GM19025 (cell line): ENCODE results near the gene MICOS13.
"Not testable (repeated sequence)": the region's sequence is repeated elsewhere in the genome, so short reads cannot be mapped to it uniquely, and the experiment has no call there.

ENCODE experiments used
- ATAC-seq: cut with Tn5 transposase; IDR thresholded peaks from one replicate; pipeline ENCODE4 v1.9.1; 2021; ENCODE audit warnings: mild to moderate bottlenecking, low read depth, moderate library complexity; ENCODE audit not compliant: unreplicated experiment

MICOS13 gene

GRCh38 chr19:5688262-5688881, 8.1 kb upstream of the MICOS13 start:
- ATAC-seq, result not testable (repeated sequence)

DNA sequence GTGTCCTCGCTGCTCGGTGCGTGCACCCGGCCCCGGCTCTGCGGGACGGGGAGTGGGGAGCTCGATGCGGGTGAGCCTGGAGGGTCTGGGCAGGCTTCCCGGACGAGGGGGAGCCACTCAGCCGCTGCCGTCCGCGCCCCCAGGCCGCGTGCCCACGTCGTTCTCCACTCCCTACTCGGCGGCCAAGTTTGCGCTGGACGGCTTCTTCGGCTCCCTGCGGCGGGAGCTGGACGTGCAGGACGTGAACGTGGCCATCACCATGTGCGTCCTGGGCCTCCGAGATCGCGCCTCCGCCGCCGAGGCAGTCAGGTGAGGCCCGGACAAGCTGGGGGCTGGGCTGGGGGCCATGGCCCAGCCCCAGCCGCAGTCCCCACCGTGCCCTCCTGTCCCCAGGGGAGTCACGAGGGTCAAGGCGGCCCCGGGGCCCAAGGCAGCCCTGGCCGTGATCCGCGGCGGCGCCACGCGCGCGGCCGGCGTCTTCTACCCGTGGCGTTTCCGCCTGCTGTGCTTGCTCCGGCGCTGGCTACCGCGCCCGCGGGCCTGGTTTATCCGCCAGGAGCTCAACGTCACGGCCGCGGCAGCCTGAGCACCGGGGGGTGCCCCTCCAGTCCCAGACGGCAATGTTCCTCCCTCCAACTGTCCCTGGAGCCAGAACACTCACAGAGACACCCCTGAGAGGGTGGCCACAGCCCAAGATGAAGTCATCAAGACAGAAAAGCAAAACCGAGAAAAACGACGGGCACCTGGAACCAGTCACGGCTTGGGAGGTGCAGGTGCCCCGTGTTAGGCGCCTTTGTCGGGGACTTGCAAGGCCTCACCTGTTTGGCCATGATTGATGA, 7.3 kb upstream of the MICOS13 start:
- no peak for ATAC-seq

GRCh38 chr19:5686647-5687359, 6.5 kb upstream of the MICOS13 start:
- ATAC-seq, result peak; percentile 48

DNA sequence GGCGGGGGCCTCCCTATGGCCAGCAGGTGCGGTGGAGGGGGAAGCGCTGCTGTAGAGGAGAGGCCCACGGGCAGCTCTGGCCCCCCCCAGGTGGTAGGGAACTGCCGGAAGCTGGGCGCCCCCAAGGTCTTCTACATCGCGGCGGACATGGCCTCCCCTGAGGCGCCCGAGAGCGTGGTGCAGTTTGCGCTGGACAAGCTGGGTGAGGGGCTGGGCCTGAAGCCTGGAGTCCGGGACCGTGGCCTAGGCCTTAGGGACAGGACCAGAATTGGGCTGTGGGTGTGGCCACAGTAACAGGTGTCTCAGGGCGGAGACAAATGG, 6.0 kb upstream of the MICOS13 start:
- ATAC-seq, result no peak

DNA sequence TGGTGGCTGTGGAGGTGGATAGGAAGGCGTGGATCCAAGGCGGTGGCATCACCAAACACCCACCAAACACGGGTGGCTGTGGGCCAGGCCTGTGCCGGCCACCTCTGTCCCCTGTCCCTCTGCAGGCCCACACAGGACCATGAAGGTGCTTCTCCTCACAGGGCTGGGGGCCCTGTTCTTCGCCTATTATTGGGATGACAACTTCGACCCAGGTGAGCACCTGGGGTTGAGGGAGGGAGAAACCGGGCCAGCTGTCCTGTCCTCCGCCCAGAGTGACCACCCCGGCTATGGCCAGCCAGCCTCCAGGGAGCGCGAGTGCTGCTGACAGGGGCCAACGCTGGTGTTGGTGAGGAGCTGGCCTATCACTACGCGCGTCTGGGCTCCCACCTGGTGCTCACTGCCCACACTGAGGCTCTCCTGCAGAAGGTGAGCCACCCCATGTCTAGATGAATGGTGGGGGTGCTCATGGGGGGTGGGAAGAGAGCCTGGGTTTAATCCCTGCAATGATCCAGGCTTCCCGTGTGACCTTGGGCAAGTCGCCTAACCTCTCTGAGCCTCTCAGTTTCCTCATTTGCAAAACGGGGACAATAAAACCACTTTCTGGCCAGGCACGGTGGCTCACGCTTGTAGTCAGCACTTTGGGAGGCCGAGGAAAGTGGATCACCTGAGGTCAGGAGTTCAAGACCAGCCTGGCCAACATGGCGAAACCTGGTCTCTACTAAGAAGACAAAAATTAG, 4.5 kb upstream of the MICOS13 start:
- ATAC-seq, result no peak

DNA sequence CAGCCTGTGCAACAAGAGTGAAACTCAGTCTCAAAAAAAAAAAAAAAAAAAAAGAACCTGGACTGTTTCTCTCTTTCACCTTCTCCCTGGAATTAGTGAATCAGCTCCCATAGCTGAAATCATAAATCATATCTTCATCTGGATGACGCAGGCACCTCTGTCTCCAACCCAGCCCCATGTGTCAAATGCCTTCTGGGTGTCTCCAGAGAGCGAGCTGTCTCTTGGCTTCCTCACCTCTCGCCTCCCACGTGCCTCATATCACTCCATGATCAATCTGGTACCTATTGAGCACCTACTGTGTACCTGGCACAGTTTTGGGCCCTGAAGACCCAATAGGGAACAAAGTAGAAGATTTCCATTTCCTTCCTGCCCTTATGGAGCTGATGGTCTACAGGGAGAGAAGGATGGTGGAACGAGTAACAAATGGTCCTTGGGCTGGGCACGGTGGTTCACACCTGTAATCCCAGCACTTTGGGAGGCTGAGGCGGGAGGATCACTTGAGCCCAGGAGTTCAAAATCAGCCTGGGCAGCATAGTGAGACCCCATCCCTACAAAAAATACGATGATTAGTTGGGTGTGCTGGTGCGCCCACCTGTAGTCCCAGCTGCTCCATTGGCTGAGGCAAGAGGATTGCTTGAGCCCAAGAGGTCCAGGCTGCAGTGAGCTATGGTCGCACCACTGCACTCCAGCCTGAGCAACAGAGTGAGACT, 3.0 kb upstream of the MICOS13 start:
- no peak for ATAC-seq

GRCh38 chr19:5682107-5682482, 1.8 kb upstream of the MICOS13 start:
- no peak for ATAC-seq

DNA sequence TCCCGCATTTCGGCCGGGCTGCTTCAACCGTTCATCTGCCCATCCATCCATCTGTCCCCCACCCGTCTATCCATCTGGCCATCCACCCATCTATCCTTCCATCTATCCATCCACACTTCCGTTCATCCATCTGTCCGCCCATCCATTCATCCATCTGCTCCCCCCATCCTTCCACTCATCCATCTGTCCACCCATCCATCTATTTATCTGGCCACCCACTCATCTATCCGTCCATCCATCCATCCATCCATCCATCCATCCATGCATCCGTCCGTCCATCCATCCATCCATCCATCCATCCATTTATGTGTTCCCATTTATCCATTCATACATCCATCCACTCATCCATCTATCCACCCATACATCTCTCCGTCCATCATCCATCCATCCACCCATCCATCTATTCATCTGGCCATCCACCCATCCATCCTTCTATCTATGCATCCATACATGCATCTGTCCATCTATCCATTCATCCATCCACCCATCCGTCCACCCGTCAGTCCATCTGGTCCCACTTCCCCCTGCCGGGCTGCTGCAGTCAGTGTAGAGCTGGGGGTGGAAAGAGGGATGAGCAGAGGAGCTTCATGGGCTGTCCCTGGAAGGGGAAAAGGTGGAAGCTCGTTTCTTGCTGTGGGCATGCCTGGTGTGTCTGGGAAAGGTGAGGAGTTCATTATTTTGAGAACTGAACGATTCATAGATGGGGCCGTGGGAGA, 1.2 kb upstream of the MICOS13 start:
- ATAC-seq, result no peak

DNA sequence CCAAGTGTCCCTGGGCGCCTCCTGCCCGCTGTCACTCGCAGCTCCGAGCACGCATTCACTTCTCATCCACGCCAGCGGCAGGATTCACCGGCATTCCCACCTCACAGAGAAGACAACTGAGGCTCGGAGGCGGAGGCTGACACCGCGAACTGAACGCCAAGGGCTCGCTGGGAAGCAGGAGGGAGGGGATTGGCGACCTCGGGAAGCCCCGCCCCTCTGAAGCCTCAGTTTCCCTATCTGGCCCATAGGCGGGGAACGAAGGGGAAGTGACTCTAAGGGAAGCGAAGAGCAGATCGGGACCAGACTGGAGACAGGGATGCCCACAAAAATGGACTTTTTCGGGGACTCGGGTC, 256 bp downstream of the MICOS13 start:
- no peak for ATAC-seq

DNA sequence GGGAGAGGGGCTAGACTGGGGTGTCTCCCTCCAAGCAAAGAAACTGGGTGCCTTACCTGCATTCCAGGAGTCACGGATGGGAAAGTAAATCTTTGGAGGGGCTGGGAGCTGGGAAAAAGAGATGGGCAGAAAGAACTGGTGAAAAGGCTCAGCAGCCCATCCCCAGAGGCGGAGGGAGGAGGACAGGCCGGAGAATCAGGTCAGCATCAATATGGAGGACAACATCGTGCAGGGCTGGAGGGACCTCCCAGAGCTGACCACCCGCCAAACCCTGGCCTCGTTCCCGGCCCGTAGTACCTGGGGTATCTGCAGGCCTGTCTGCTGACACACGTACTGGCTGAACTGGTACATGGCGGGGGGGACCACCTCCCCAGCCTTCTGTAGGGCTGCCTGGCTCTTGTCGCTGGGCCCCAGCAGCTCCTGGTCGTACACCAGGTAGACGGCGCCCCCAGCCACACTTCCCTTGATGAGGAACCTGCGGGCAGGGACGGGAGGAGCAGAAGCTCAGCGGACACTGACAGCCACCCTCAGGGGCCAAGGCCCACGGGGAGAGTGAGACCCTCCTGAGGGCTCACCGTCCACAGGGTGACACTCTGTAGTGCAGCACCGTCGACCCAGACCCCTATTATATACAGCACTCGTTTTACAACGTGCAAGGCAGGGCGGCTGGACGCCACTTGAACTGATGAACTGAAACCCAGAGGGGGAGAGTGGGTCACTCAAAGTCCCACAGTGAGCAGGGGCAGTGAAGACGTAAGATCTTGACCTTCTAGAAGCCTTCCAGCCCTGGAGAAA, 830 bp downstream of the MICOS13 start:
- ATAC-seq, result no peak

DNA sequence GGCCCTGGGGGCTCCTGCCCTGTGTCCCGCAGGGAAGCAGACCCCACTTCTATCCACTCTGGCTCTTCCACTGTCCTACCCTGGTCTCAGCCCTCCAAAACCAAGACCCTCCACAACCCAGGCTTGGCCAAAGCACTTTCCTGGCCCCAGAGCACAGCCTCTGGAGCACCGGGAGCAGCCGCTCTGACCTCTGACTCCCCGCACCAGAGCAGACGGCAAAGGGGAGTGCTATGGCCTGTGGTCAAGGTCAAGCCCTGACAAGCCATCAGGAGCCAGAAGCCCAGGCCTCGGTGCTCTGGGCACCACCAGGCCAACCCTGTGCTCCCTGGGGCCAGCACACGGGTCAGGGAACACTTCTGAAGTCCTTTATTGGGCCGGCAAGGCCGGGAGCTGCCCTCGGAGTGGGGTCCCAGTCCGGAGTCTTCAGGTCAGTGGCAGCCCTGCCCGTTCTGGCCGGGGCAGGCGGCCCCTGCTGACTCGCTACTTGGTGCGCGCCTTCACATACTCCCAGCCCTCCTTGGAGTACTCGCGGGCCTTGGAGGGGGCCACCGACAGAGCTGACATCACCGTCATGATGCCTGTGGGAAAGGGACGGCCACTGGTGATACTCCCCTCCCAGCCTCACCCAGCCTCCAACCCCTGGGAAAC, 2.1 kb downstream of the MICOS13 start:
- no peak for ATAC-seq

DNA sequence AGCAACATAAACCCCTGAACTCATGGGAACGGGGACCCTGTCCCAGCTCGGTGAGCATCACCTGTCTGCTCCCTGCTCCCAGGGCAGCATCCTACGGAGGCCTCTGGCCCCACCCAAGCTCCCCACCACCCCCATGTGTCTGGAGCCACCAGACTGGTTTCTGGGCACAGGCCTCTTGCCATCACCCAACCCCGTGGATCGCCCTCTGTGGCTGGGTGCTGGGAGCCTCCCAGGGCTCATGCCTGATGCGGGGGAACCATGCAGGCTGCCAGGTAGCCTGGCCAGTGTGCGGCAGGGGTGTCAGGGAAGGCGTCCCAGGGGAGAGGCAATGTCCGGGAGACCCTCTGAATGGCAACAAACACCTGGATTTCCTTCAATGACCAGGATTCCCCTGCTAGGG, 2.7 kb downstream of the MICOS13 start:
- no peak for ATAC-seq

DNA sequence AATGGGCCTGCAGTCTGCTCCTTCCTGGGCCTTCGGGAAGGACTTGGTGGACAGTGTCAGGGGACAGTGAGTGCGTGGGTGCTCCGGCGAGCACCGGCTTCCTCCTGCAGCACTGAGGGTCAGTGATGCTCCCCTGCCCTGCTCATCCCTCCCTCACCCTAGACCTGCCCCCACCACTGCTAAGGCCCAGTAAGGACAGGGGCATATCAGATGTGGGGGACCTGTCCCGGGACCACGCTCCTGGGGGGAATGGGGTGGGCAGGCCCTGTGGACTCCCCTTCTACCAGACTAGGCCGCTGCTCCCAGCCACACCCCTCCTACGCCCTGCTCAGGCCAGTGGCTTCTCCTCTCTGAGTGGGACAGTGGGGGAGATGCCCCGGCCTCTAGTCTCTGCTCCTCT, 3.2 kb downstream of the MICOS13 start:
- no peak for ATAC-seq

- ATAC-seq, result no peak
Observed at GRCh38 chr19:5676772-5677105, 3.6 kb downstream of the MICOS13 start.

GRCh38 chr19:5676105-5676771, 4.1 kb downstream of the MICOS13 start:
- ATAC-seq, result no peak

DNA sequence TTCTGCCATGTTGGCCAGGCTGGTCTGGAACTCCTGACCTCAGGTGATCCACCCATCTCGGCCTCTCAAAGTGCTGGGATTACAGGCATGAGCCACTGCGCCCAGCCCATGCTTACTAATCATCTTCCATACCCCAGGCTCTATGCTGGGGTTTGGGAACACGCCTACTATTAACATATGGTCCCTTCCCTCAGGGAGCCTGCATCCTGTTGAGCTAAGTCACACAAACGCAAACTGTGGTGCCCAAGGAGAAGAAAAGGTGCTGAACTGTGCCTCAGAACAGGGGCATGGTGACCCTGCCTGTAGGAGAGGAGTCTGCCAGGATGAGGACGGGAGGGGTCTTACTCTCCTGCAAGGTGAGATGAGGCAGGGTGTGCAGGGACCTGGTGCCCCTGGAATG, 5.6 kb downstream of the MICOS13 start:
- no peak for ATAC-seq

DNA sequence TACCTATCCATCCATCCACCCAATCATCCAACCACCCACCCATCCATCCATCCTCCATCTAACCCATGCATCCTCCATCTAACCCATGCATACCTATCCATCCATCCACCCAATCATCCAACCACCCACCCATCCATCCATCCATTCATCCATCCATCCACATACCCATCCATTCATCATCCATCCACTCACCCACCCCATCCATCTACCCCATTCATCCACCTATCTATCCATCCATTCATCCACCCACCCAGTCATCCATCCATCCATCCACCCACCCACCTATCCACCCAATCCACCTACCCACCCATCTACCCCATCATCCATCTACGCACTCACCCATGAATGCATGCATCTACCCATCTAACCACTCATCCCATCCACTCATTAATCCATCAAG, 6.6 kb downstream of the MICOS13 start:
- no peak for ATAC-seq

GRCh38 chr19:5672708-5673459, 7.4 kb downstream of the MICOS13 start:
- ATAC-seq, result no peak
